ENCODE data around the gene GALK1. TPM values are rescaled to one million over a fixed set of nuclear protein-coding genes. Genes with fewer than 3 reads are reported as not detected.
A peak's percentile ranks its signal among the peaks of the same experiment; 100 is the strongest.

The GALK1 gene
- total RNA-seq, 1 experiment from 2014 or later = 36.7 TPM

- Histone ChIP-seq H3K79me1 (ENCODE audit: insufficient read depth, low read depth, low read length, poor library complexity, severe bottlenecking) (no peaks in the 10 kb centered on the region), H2BK12ac (ENCODE audit: insufficient read length, low read depth, low read length) (no peak overlapping the region), H2BK15ac (ENCODE audit: low read depth, low read length) (no peak overlapping the region), H2BK5ac (ENCODE audit: insufficient read length, low read length) (no peak overlapping the region), H4K91ac (ENCODE audit: insufficient read length, low read depth, low read length) (no peak overlapping the region), H3K9me3 (ENCODE audit: control insufficient read depth, low read depth, low read length) (no peaks in the 10 kb centered on the region), H3K27ac (ENCODE audit: insufficient read length, low read depth, low read length) (no peak overlapping the region), H4K5ac (ENCODE audit: insufficient read length, low read depth, low read length) (no peak overlapping the region), H3K18ac (ENCODE audit: insufficient read length, low read depth, low read length) (no peak overlapping the region), H2AFZ (ENCODE audit: low read length) (no peak overlapping the region), H2AK5ac (ENCODE audit: insufficient read length, low read length) (no peak overlapping the region), H4K8ac (replicated peaks; ENCODE audit: insufficient read length, low read depth, low read length) (no peak overlapping the region), H3K79me2 (ENCODE audit: insufficient read depth, low read length) (no peaks in the 10 kb centered on the region), H3K4me1 (ENCODE audit: insufficient read depth, low read length) (no peaks in the 10 kb centered on the region), H3T11ph (ENCODE audit: low read length) (no peak overlapping the region), H3K4me2 (ENCODE audit: insufficient read depth, insufficient read length, low read length) (no peak overlapping the region), H2BK20ac (ENCODE audit: low read depth, low read length, poor library complexity, severe bottlenecking) (no peak overlapping the region), H3K56ac (ENCODE audit: insufficient read length, low read depth, low read length) (no peak overlapping the region), H2BK120ac (ENCODE audit: low read depth, low read length, poor library complexity, severe bottlenecking) (no peak overlapping the region), H4K20me1 (ENCODE audit: control insufficient read depth, insufficient read depth, insufficient read length) (no peaks in the 10 kb centered on the region), H3K4ac (ENCODE audit: low read depth, low read length) (no peak overlapping the region), H3K14ac (ENCODE audit: insufficient read depth, low read length) (peak overlapping the region; percentile 25; the same call in 1 of the 2 replicates), H3K23me2 (ENCODE audit: insufficient read length, low read depth, low read length, poor library complexity, severe bottlenecking) (no peaks in the 10 kb centered on the region), H3K9ac (ENCODE audit: extremely low read depth, insufficient read length, low read length) (no peak overlapping the region), H3K27me3 (ENCODE audit: insufficient read depth, low read length) (no peaks in the 10 kb centered on the region), H3K23ac (ENCODE audit: insufficient read length, low read depth, low read length) (no peak overlapping the region)
- H3K27ac Mint-ChIP-seq = no peak overlapping the region
- TF ChIP-seq CTCF (conservative IDR thresholded peaks at IDR 0.05) = no peak
- H3K4me1 Mint-ChIP-seq = peaks cover 7% of the 10 kb centered on the region in 2 experiments
- H3K36me3 Mint-ChIP-seq (ENCODE audit: insufficient read depth in 1 of 3, low read depth in 3 of 3) = no peaks in the 10 kb centered on the region
- H3K4me3 Mint-ChIP-seq = no peak overlapping the region
- no peaks in the 10 kb centered on the region for H3K9me3 Mint-ChIP-seq
- no peaks in the 10 kb centered on the region for H3K27me3 Mint-ChIP-seq (ENCODE audit: low read depth)
- no CpG with 5 or more reads among the region's 20 CpGs for WGBS (ENCODE audit: extremely low coverage, insufficient read length, low lambda C conversion rate)
- no peak for DNase-seq
Measured at GRCh38 chr17:75737133-75737962, 27.6 kb downstream of the GALK1 start.
